Mucosa of stomach (tissue), 1 donor: ENCODE results near the gene OOSP1.
"Not testable (repeated sequence)": the region's sequence is repeated elsewhere in the genome, so short reads cannot be mapped to it uniquely, and the experiment has no call there.

Source experiments
- H3K27me3 ChIP-seq: one replicate; pipeline ENCODE4 v1.7.0; 2013; ENCODE audit warnings: mild to moderate bottlenecking, low read length; ENCODE audit not compliant: control insufficient read depth, insufficient read depth
- H3K36me3 ChIP-seq: one replicate; pipeline ENCODE4 v1.7.0; 2013; ENCODE audit warnings: low read length; ENCODE audit not compliant: control insufficient read depth, insufficient read depth
- H3K4me1 ChIP-seq: one replicate; pipeline ENCODE4 v1.7.0; 2013; ENCODE audit warnings: mild to moderate bottlenecking, low read length; ENCODE audit not compliant: control insufficient read depth, insufficient read depth
- H3K4me3 ChIP-seq: one replicate; pipeline ENCODE4 v1.7.0; 2013; ENCODE audit warnings: low read length
- H3K9ac ChIP-seq: one replicate; pipeline ENCODE4 v1.7.0; 2013; ENCODE audit warnings: mild to moderate bottlenecking, low read length, moderate library complexity
- H3K9me3 ChIP-seq: one replicate; pipeline ENCODE4 v1.7.0; 2013; ENCODE audit warnings: mild to moderate bottlenecking, low read length, moderate library complexity; ENCODE audit not compliant: control insufficient read depth
- donor health status: Pancreatic carcinoma.

Gene OOSP1, protein sequence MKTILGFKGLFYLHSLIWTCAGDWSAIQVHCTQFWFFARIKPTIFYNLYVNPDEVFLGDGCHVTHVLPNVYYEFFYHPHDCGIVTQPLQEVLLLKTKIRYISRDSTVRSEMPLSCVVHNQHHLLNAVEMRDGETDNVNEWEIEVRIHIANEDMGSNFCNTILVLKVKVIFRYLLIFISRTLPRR

GRCh38 chr11:59938132-59938531 lies at the start of gene OOSP1:
OOSP1 (plus strand) TSS chr11:59938432; CDS start chr11:59938455, 23 bp downstream.
- no peaks in the 10 kb centered on the region for H3K36me3 ChIP-seq

DNA sequence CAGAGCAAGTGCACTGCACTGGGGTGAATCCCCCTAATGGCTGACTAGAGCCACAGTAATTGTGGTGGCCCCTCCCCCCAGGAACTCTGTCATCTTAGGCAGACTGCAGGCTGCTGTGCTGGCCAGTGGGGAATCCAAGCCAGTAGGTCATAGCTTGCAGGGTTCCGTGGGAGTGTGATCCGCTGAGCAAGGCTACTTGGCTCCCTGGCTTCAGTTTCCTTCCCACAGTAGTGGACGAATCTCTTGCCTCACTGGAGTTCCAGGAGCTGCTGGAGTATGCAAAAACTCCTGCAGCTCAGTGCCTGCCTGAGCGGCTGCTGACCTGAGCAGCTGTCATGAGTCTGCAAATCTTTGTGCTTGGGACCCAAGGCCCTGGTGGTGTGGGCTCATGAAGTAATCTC lies 46.5 kb upstream of the OOSP1 start:
- Histone ChIP-seq H3K27me3 (no peaks in the 10 kb centered on the region), H3K36me3 (no peaks in the 10 kb centered on the region), H3K4me1 (no peaks in the 10 kb centered on the region), H3K9ac (no peak overlapping the region), H3K4me3 (no peak overlapping the region), H3K9me3 (no peaks in the 10 kb centered on the region)

More at GRCh38 chr11:59938132-59938531, at the start of gene OOSP1:
- Histone ChIP-seq H3K4me3 (no peak within 1 kb of the TSS), H3K9ac (no peak within 1 kb of the TSS), H3K27me3 (no peaks in the 10 kb centered on the region), H3K9me3 (no peaks in the 10 kb centered on the region), H3K4me1 (no peaks in the 10 kb centered on the region)

GRCh38 chr11:59894616-59895015 lies 43.6 kb upstream of the OOSP1 start:
- Histone ChIP-seq H3K9ac (no peak overlapping the region), H3K4me3 (no peak overlapping the region), H3K9me3 (no peaks in the 10 kb centered on the region), H3K36me3 (no peaks in the 10 kb centered on the region), H3K27me3 (no peaks in the 10 kb centered on the region), H3K4me1 (no peaks in the 10 kb centered on the region)

DNA sequence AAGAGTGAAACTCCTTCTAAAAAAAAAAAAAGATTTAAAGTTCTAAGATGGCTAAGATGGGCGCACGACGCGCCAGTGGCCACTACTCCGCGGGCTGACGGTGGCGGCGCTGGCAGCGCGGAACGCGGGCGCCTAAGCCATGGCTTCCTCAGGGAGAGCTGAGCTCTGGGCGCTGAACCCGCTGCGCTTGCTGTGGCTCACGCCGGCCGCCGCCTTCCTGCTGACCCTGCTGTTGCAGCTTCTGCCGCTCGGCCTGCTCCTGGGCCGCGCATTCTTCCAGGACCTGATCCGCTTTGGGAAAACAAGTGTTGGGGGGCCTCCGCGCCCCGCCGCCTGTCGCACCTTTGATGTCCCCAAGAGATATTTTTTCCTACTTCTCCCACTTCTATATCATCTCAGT lies 40.2 kb upstream of the OOSP1 start:
- no peaks in the 10 kb centered on the region for H3K9me3 ChIP-seq
- peaks cover 4% of the 10 kb centered on the region for H3K4me1 ChIP-seq
- no peaks in the 10 kb centered on the region for H3K27me3 ChIP-seq
- H3K36me3 ChIP-seq: no peaks in the 10 kb centered on the region
- no peak overlapping the region for H3K9ac ChIP-seq
- H3K4me3 ChIP-seq: no peak overlapping the region

GRCh38 chr11:59898650-59899049 lies 39.6 kb upstream of the OOSP1 start:
- H3K9ac ChIP-seq: no peak overlapping the region

DNA sequence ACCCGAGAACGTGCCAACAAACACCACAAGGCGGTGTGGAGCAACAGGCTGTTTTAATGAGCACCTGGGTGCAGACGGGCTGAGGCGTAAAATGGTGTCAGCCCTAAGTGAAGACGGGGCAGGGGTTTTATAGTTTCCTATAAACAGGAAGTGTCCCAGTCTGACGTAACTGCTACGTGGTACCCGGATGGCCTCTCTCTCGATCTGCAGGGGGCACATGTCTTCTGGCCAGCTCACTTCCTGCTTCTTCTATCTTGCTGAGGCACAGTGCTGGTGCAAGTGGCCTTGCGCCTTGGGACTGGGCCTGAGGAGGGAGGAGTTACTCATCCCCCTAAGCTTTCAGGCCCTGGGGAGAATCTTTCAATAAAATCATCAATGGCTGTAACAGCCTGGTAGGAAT lies 38.7 kb upstream of the OOSP1 start:
- peaks cover 4% of the 10 kb centered on the region for H3K4me1 ChIP-seq
- no peak overlapping the region for H3K4me3 ChIP-seq
- no peaks in the 10 kb centered on the region for H3K36me3 ChIP-seq
- H3K9ac ChIP-seq: no peak overlapping the region
- H3K9me3 ChIP-seq: no peaks in the 10 kb centered on the region
- H3K27me3 ChIP-seq: no peaks in the 10 kb centered on the region

More at GRCh38 chr11:59898650-59899049, 39.6 kb upstream of the OOSP1 start:
- Histone ChIP-seq H3K9me3 (no peaks in the 10 kb centered on the region), H3K4me3 (no peak overlapping the region), H3K27me3 (no peaks in the 10 kb centered on the region), H3K36me3 (no peaks in the 10 kb centered on the region), H3K4me1 (peaks cover 4% of the 10 kb centered on the region)

DNA sequence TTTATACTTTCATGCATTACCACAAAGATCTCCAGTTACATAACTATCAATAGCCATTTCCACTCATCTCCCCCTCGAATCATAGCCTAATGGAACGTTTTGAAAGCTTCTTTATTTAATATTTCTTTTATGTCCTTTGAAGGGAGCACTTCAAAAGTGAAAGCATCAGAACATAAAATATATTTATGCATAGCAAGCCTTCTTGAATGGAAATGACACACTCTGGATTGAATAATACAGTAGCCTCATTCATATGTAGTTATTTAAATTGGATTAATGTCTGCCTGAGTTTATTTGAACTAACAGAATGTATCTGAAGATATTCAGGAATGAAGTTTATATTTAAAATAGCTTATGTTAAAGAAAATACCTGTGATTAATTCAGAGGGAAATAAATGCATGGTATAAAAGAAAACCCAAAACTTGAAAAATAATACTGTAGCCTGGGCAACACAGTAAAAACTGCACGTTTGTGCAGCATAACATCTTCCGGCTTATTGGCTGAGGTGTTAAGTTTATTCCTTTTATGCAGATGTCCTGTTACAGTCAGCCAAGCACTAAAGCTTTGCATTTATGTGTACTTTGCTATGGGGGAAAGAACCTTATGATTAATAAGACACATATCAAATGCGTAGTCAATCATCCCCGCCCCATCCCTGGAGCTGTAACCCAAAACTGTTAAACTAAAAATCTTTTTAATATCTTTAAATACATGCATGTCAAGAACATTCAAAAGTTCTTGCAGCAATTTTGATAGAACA lies 37.7 kb upstream of the OOSP1 start:
- H3K9ac ChIP-seq: no peak overlapping the region
- H3K27me3 ChIP-seq: no peaks in the 10 kb centered on the region
- H3K4me3 ChIP-seq: no peak overlapping the region
- H3K4me1 ChIP-seq: peaks cover 4% of the 10 kb centered on the region
- H3K36me3 ChIP-seq: no peaks in the 10 kb centered on the region
- H3K9me3 ChIP-seq: no peaks in the 10 kb centered on the region

- Histone ChIP-seq H3K4me1 (peaks cover 4% of the 10 kb centered on the region), H3K27me3 (no peaks in the 10 kb centered on the region), H3K4me3 (no peak overlapping the region), H3K9me3 (no peaks in the 10 kb centered on the region), H3K36me3 (no peaks in the 10 kb centered on the region), H3K9ac (no peak overlapping the region)
Measured at GRCh38 chr11:59901306-59901705, 36.9 kb upstream of the OOSP1 start.

- not testable (repeated sequence) for H3K27me3 ChIP-seq, H3K4me3 ChIP-seq, H3K4me1 ChIP-seq, H3K9me3 ChIP-seq, H3K9ac ChIP-seq, H3K36me3 ChIP-seq
Measured at GRCh38 chr11:59903569-59903968, 34.7 kb upstream of the OOSP1 start.

DNA sequence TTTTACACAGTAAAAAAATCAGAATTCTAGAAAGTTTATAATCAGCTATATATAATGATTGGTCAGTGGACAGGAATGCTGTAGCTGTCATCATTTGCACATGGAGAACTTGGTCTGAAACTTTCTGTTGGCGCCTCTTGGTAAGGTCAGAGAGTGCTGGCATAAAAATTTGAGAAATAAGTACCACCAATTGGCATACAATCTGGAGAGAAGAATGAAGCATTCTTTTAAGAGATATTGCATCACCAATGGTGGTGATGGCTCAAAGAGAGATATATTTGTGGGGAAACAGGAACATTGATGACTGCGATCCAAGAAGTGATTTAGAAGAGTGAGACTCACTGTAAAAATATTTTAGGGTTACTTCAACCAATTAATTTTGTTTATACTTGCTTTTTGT lies 19.8 kb upstream of the OOSP1 start:
- H3K4me3 ChIP-seq: no peak overlapping the region
- H3K9ac ChIP-seq: no peak overlapping the region
- H3K4me1 ChIP-seq: no peaks in the 10 kb centered on the region
- no peaks in the 10 kb centered on the region for H3K27me3 ChIP-seq
- H3K9me3 ChIP-seq: peaks cover 16% of the 10 kb centered on the region
- no peaks in the 10 kb centered on the region for H3K36me3 ChIP-seq

DNA sequence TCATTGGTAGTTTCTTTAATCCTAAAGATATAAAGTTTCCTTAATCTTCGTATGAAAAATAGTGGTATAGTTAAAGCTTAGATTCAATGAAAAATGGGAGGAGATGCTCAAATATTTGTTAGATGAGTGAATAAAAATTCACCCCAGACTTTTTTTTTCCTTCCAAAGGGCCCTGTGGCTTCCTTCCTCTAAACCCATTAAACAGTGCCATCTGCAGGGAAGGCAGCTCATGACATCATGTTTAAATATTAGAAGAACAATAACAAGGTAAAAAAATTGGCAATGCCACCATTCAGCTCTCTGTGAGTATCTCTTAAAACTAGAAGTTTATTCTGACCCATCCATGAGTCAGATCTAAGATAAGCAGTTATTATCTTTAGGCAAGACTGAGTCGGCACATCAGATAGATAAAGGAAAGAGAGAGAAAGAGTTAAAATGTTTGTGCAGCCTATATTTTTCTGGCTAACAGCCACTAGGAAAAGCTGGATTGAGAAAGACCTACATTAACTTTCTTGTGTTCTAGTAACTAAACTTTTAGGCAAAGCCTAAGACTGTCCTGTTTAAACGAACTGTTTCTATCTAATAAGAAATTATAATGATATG lies 19.1 kb upstream of the OOSP1 start:
- H3K4me1 ChIP-seq: no peaks in the 10 kb centered on the region
- peaks cover 21% of the 10 kb centered on the region for H3K9me3 ChIP-seq
- no peak overlapping the region for H3K9ac ChIP-seq
- H3K4me3 ChIP-seq: no peak overlapping the region
- no peaks in the 10 kb centered on the region for H3K36me3 ChIP-seq
- H3K27me3 ChIP-seq: no peaks in the 10 kb centered on the region

DNA sequence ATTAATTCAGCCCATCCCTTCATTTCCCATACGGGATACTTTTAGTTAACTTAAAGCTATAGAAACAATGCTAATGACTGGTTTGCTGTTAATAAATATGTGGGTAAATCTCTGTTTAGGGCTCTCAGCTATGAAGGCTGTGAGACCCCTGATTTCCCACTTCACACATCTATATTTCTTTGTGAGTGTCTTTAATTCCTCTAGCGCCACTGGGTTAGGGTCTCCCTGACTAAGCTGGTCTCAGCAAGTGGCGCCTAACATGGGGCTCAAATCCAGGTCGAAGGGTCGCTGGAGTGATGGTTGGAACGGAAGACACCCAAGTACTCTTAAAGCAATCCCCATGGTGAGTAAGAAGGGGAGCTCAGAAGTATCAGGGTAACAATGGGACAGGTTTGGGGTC lies 14.4 kb upstream of the OOSP1 start:
- no peak overlapping the region for H3K4me3 ChIP-seq
- no peak overlapping the region for H3K9ac ChIP-seq
- peaks cover 21% of the 10 kb centered on the region for H3K9me3 ChIP-seq
- H3K4me1 ChIP-seq: no peaks in the 10 kb centered on the region
- H3K36me3 ChIP-seq: no peaks in the 10 kb centered on the region
- H3K27me3 ChIP-seq: no peaks in the 10 kb centered on the region
